H1 (cell line): ENCODE data around the gene PSMB3. TPM values are rescaled to one million over a fixed set of nuclear protein-coding genes. Genes with fewer than 3 reads are reported as not detected.
A peak's percentile ranks its signal among the peaks of the same experiment; 100 is the strongest.

Experiments used
- CTCF ChIA-PET: fragments of 300-600 bp; sonication (Branson Sonifier 250); formaldehyde crosslinking; loops from one replicate; lab custom pipeline; 2021; ENCODE audit not compliant: partially characterized antibody; lab: Charles Lee
- POLR2A ChIA-PET: fragments of 300-600 bp; sonication (Branson Sonifier 250); formaldehyde crosslinking; loops from one replicate; lab custom pipeline; 2021; ENCODE audit warnings: inconsistent platforms; ENCODE audit not compliant: partially characterized antibody; lab: Charles Lee
- DNase-seq, 2 experiments: peaks; one replicate each; pipeline versions ENCODE4 v3.0.0 to v3.0.0-alpha.2; 2010 to 2022; ENCODE audit warnings: low spot score in 2 of 2, low read depth in 1 of 2, mixed read lengths in 1 of 2
- FAIRE-seq: peaks from 2 replicates; lab custom pipeline; 2011; peaks lifted over from hg19 to GRCh38; lab: Jason Lieb, UNC
- H2AFZ ChIP-seq: 2 replicates; pipeline ENCODE4 v1.8.1; 2012; ENCODE audit warnings: low read length, inconsistent platforms
- H2AK5ac ChIP-seq: 2 replicates; pipeline ENCODE4 v1.6.1; 2013; ENCODE audit warnings: low read depth, low read length
- H2BK120ac ChIP-seq: replicated peaks from 2 replicates; pipeline ENCODE3; 2013; ENCODE audit warnings: low read depth, low read length, inconsistent platforms
- H2BK12ac ChIP-seq: 2 replicates; pipeline ENCODE4 v1.6.1; 2013; ENCODE audit warnings: low read depth, low read length
- H2BK15ac ChIP-seq: 2 replicates; pipeline ENCODE4 v1.6.1; 2013; ENCODE audit warnings: low read length
- H2BK20ac ChIP-seq: 2 replicates; pipeline ENCODE4 v1.6.1; 2013; ENCODE audit warnings: low read length
- H2BK5ac ChIP-seq: 2 replicates; pipeline ENCODE4 v1.6.1; 2013; ENCODE audit warnings: low read depth, low read length
- H3K14ac ChIP-seq: 2 replicates; pipeline ENCODE4 v1.6.1; 2013; ENCODE audit warnings: inconsistent platforms; ENCODE audit not compliant: insufficient read length
- H3K18ac ChIP-seq: 2 replicates; pipeline ENCODE4 v1.6.1; 2013; ENCODE audit warnings: low read length; ENCODE audit errors: extremely low read depth
- H3K23ac ChIP-seq: 2 replicates; pipeline ENCODE4 v1.6.1; 2013; ENCODE audit warnings: inconsistent platforms; ENCODE audit not compliant: insufficient read length
- H3K23me2 ChIP-seq: 2 replicates; pipeline ENCODE4 v1.6.1; 2013; ENCODE audit warnings: low read depth, low read length
- H3K27ac ChIP-seq: 2 replicates; pipeline ENCODE4 v1.6.1; 2011; ENCODE audit warnings: low read depth, low read length, inconsistent platforms
- H3K27me3 ChIP-seq, 4 experiments: replicated peaks in 1 of 4; 1 replicate in 1 of 4; 2 replicates in 3 of 4; pipeline versions ENCODE4 v1.6.1 to v1.8.1; 2011 to 2013; ENCODE audit warnings: low read length in 3 of 4, mild to moderate bottlenecking in 3 of 4, inconsistent platforms in 2 of 4, mixed read lengths in 2 of 4, moderate library complexity in 1 of 4; ENCODE audit not compliant: control insufficient read depth in 3 of 4, insufficient read depth in 3 of 4; ENCODE audit errors: extremely low read depth in 1 of 4
- H3K36me3 ChIP-seq, 4 experiments: 2 replicates each; pipeline versions ENCODE4 v1.6.1 to v1.8.1; 2011 to 2013; ENCODE audit warnings: mild to moderate bottlenecking in 4 of 4, low read length in 3 of 4, moderate library complexity in 2 of 4, control low read depth in 1 of 4, inconsistent platforms in 1 of 4; ENCODE audit not compliant: insufficient read depth in 4 of 4, control insufficient read depth in 2 of 4
- H3K4ac ChIP-seq: replicated peaks from 2 replicates; pipeline ENCODE3; 2013; ENCODE audit warnings: low read length, low read depth, mixed read lengths, inconsistent platforms; ENCODE audit not compliant: insufficient read length
- H3K4me1 ChIP-seq, 4 experiments: replicated peaks in 1 of 4; 1 replicate in 1 of 4; 2 replicates in 3 of 4; pipeline versions ENCODE4 v1.6.1 to v1.8.1; 2011 to 2013; ENCODE audit warnings: low read length in 3 of 4, inconsistent platforms in 2 of 4, mixed read lengths in 1 of 4; ENCODE audit not compliant: insufficient read depth in 4 of 4, control insufficient read depth in 3 of 4
- H3K4me2 ChIP-seq, 2 experiments: 2 replicates each; pipeline versions ENCODE4 v1.6.1 to v1.8.1; 2011 to 2013; ENCODE audit warnings: low read depth in 2 of 2, low read length in 2 of 2, control low read depth in 1 of 2, inconsistent platforms in 1 of 2, mild to moderate bottlenecking in 1 of 2; ENCODE audit not compliant: insufficient read depth in 1 of 2
- H3K4me3 ChIP-seq, 4 experiments: fragments of 200-600, 300-600 bp in 1 of 4; sonication (generic), shearing (Covaris generic), sonication (Bioruptor Twin) in 1 of 4; 2 replicates each; pipeline versions ENCODE4 v1.5.1 to v1.8.1; 2011 to 2016; ENCODE audit warnings: low read length in 4 of 4, low read depth in 3 of 4, control low read depth in 2 of 4, inconsistent platforms in 2 of 4, mild to moderate bottlenecking in 2 of 4, mixed read lengths in 1 of 4, moderate library complexity in 1 of 4; ENCODE audit not compliant: insufficient read depth in 2 of 4; ENCODE audit errors: extremely low read depth in 1 of 4
- H3K56ac ChIP-seq: replicated peaks from 2 replicates; pipeline ENCODE3; 2013; ENCODE audit warnings: low read depth, mild to moderate bottlenecking, mixed read lengths, low read length, inconsistent platforms; ENCODE audit not compliant: insufficient read length
- H3K79me1 ChIP-seq: 2 replicates; pipeline ENCODE4 v1.6.1; 2013; ENCODE audit warnings: low read depth, low read length, control low read depth
- H3K79me2 ChIP-seq, 2 experiments: 2 replicates each; pipeline versions ENCODE4 v1.6.1 to v1.8.1; 2012 to 2013; ENCODE audit warnings: low read length in 2 of 2, mild to moderate bottlenecking in 2 of 2, inconsistent platforms in 1 of 2; ENCODE audit not compliant: insufficient read depth in 2 of 2, control insufficient read depth in 1 of 2
- H3K9ac ChIP-seq, 4 experiments: replicated peaks in 1 of 4; 1 replicate in 1 of 4; 2 replicates in 3 of 4; pipeline versions ENCODE4 v1.6.1 to v1.8.1; 2011 to 2013; ENCODE audit warnings: low read depth in 3 of 4, low read length in 3 of 4, control low read depth in 2 of 4, mild to moderate bottlenecking in 2 of 4, moderate library complexity in 2 of 4, inconsistent platforms in 1 of 4; ENCODE audit errors: extremely low read depth in 1 of 4
- H3K9me3 ChIP-seq, 2 experiments: 2 replicates each; pipeline versions ENCODE4 v1.6.1 to v1.8.1; 2012 to 2013; ENCODE audit warnings: mild to moderate bottlenecking in 2 of 2, moderate library complexity in 2 of 2, control low read depth in 1 of 2, inconsistent platforms in 1 of 2, low read depth in 1 of 2, low read length in 1 of 2, mixed read lengths in 1 of 2; ENCODE audit not compliant: insufficient read depth in 2 of 2
- H4K20me1 ChIP-seq, 2 experiments: replicated peaks in 1 of 2; 2 replicates each; pipeline versions ENCODE3 to v1.8.1; 2011 to 2013; ENCODE audit warnings: inconsistent platforms in 2 of 2, low read length in 2 of 2, mild to moderate bottlenecking in 1 of 2; ENCODE audit not compliant: insufficient read depth in 2 of 2, control insufficient read depth in 1 of 2
- H4K5ac ChIP-seq: 2 replicates; pipeline ENCODE4 v1.6.1; 2013; ENCODE audit warnings: low read length, low read depth, mixed read lengths, inconsistent platforms; ENCODE audit not compliant: insufficient read length
- H4K8ac ChIP-seq: 2 replicates; pipeline ENCODE4 v1.8.0; 2013; ENCODE audit warnings: mild to moderate bottlenecking, moderate library complexity, low read length, inconsistent platforms; ENCODE audit not compliant: insufficient read depth; ENCODE audit errors: extremely low read depth
- H4K91ac ChIP-seq: replicated peaks from 2 replicates; pipeline ENCODE3; 2013; ENCODE audit warnings: low read length, mixed read lengths, inconsistent platforms; ENCODE audit not compliant: insufficient read length
- ASH2L ChIP-seq: fragments of 200-600, 300-600 bp; sonication (generic); IDR thresholded peaks from one replicate; pipeline ENCODE4 v1.7.1; 2017; ENCODE audit warnings: low read length
- BACH1 ChIP-seq: IDR thresholded peaks from 2 replicates; pipeline ENCODE4 v1.6.1; 2012; ENCODE audit warnings: low read length, improper control_type of control experiment
- MAX ChIP-seq: IDR thresholded peaks from 2 replicates; pipeline ENCODE4 v1.6.1; 2012; ENCODE audit warnings: inconsistent platforms
- PHF8 ChIP-seq: fragments of 200-600 bp; sonication (generic); conservative IDR thresholded peaks from 2 replicates; pipeline ENCODE4 v1.7.1; 2012; ENCODE audit warnings: low read depth, mild to moderate bottlenecking, inconsistent platforms, low read length, moderate library complexity
- POU5F1 ChIP-seq: IDR thresholded peaks from 2 replicates; pipeline ENCODE4 v1.6.1; 2011; ENCODE audit warnings: low read depth, mild to moderate bottlenecking, low read length, moderate library complexity
- RBBP5 ChIP-seq: IDR thresholded peaks from 2 replicates; pipeline ENCODE4 v1.7.1; 2012; ENCODE audit warnings: low read depth, mild to moderate bottlenecking, inconsistent platforms, low read length, moderate library complexity, borderline replicate concordance
- RXRA ChIP-seq: IDR thresholded peaks from 2 replicates; pipeline ENCODE4 v1.6.1; 2011; ENCODE audit warnings: low read depth, mild to moderate bottlenecking, low read length, moderate library complexity; ENCODE audit not compliant: insufficient read depth
- SIX5 ChIP-seq: IDR thresholded peaks from 2 replicates; pipeline ENCODE4 v1.6.1; 2011; ENCODE audit warnings: mild to moderate bottlenecking, low read depth, low read length
- SP1 ChIP-seq: IDR thresholded peaks from 2 replicates; pipeline ENCODE4 v1.6.1; 2011; ENCODE audit warnings: low read depth, low read length
- SRF ChIP-seq: IDR thresholded peaks from 2 replicates; pipeline ENCODE4 v1.6.1; 2011; ENCODE audit warnings: mild to moderate bottlenecking, low read depth, low read length, moderate library complexity
- TAF1 ChIP-seq: IDR thresholded peaks from 2 replicates; pipeline ENCODE4 v1.6.1; 2011; ENCODE audit warnings: mild to moderate bottlenecking, low read depth, low read length
- WGBS, 2 experiments: shearing (Covaris generic) in 1 of 2; methylation state at CpG; one replicate each; pipeline versions ENCODE4 v1.1.6 to v1.1.7; 2013 to 2015; ENCODE audit warnings: low lambda C conversion rate in 2 of 2, mixed read lengths in 2 of 2, inconsistent platforms in 1 of 2, low coverage in 1 of 2, missing lambda C conversion rate in 1 of 2; ENCODE audit not compliant: insufficient replicate concordance in 2 of 2, insufficient coverage in 1 of 2, insufficient read length in 1 of 2; ENCODE audit errors: extremely low coverage in 1 of 2, missing lambda C conversion rate in 1 of 2; 5-methylcytosine and 5-hydroxymethylcytosine counted together
- polyA plus RNA-seq, 7 experiments: library from polyadenylated mRNA; depleted of rRNA in 3 of 7; stranded (reverse) in 5 of 7; unstranded in 2 of 7; fragments of >200 nt in 5 of 7; fragments of 200-250 nt in 2 of 7; gene quantifications; 1 replicate in 5 of 7; 2 replicates in 1 of 7; 4 replicates in 1 of 7; pipeline versions ENCODE4 v1.2.1 to v1.2.3, GENCODE V29; 2011 to 2013; ENCODE audit warnings: missing spikeins in 2 of 7, mixed read lengths in 2 of 7
- total RNA-seq: library from RNA; stranded (reverse); fragmentation: NEBNext Ultra II Directional; extraction: Animal tissue kit (Norgen Biotek cat#: 25700); gene quantifications from 2 replicates; pipeline ENCODE4 v1.2.1, GENCODE V29; 2021

PSMB3 gene
- total and polyA plus RNA-seq, 2 of the 8 experiments (the other 6 are each of a cell fraction or from before 2014, with no cell fraction given) = 291 to 914 TPM

- FAIRE-seq (no peak), DNase-seq (peak; percentile 94)
- Histone ChIP-seq H3K27me3 (peaks cover 31 to 84% (median 74%) of the 10 kb centered on the region in 4 experiments), H2BK120ac (no peak overlapping the region), H3K9ac (no peak overlapping the region; a peak in 1 of 7 replicates), H2BK15ac (0 out of 2 replicates have a peak overlapping the region, but pooled peaks have one; percentile 20), H3K4me2 (peak overlapping the region; percentile 81 to 92), H2BK12ac (peak overlapping the region; percentile 10; the same call in 1 of the 2 replicates), H4K20me1 (peaks cover 5 to 17% of the 10 kb centered on the region in 2 experiments), H4K91ac (peak overlapping the region; percentile 15), H3K56ac (no peak overlapping the region), H3K4ac (no peak overlapping the region), H4K8ac (peak overlapping the region; percentile 42; the same call in 1 of the 2 replicates), H3K9me3 (no peaks in the 10 kb centered on the region), H2BK5ac (0 out of 2 replicates have a peak overlapping the region, but pooled peaks have one; percentile 44), H3K4me1 (peaks cover 15 to 44% (median 32%) of the 10 kb centered on the region in 4 experiments), H3K27ac (no peak overlapping the region), H2AK5ac (no peak overlapping the region), H3K14ac (no peak overlapping the region), H3K23ac (no peak overlapping the region), H3K36me3 (no peaks in the 10 kb centered on the region), H2AFZ (no peak overlapping the region), H3K4me3 (peak overlapping the region; percentile 43 to 76 (median 52); a peak in 7 of 8 replicates), H4K5ac (no peak overlapping the region), H2BK20ac (no peak overlapping the region; the same call in 1 of the 2 replicates), H3K23me2 (peaks cover 28% of the 10 kb centered on the region), H3K79me1 (no peaks in the 10 kb centered on the region), H3K18ac (peak overlapping the region; percentile 78; the same call in 1 of the 2 replicates), H3K79me2 (no peaks in the 10 kb centered on the region)
- WGBS, 2 experiments = 1% methylated on average over 36 of the region's 50 CpGs; no CpG with 5 or more reads in 1 of the 2 experiments
- CTCF ChIA-PET = interaction anchor here (0.6 to 3.4 kb wide), 8 partner anchors 12 to 124 kb away, joined by 3 to 30 read pairs (median 5); no protein-coding TSS in a partner anchor
- POLR2A ChIA-PET = interaction anchor here (1.0 to 4.5 kb wide), 9 partner anchors 12 to 150 kb away, joined by 3 to 38 read pairs (median 4); no protein-coding TSS in a partner anchor
- TF ChIP-seq RXRA (peak; percentile 65; the same call in 1 of the 2 replicates), ASH2L (peak; percentile 5), PHF8 (no peak), TAF1 (0 out of 2 replicates have a peak, but pooled peaks have one; percentile 24), POU5F1 (no peak), SP1 (peak; percentile 82), SIX5 (no peak), SRF (no peak), MAX (peak; percentile 41; the same call in 1 of the 2 replicates), RBBP5 (no peak), BACH1 (no peak; the same call in 1 of the 2 replicates)
Measured at GRCh38 chr17:38703742-38704605, 48.6 kb upstream of the PSMB3 start.
